Stimulated activated CD4-positive, alpha-beta T cell treated with anti-CD3 and anti-CD28 coated beads, Interleukin-15, amount 100 ng/mL, for 24 hours (primary cell): ENCODE data around the gene KCTD1.
A peak's percentile ranks its signal among the peaks of the same experiment; 100 is the strongest.

Experiments
- DNase-seq: peaks from one replicate; pipeline ENCODE4 v3.0.0-alpha.2; 2020

Gene KCTD1

GRCh38 chr18:26479065-26479680 lies 69.2 kb downstream of the KCTD1 start:
- no peak for DNase-seq

GRCh38 chr18:26477828-26478466 lies 70.4 kb downstream of the KCTD1 start:
- DNase-seq: no peak

- no peak for DNase-seq
Measured at GRCh38 chr18:26476697-26477096, 71.7 kb downstream of the KCTD1 start.

- DNase-seq: no peak
Measured at GRCh38 chr18:26474542-26474941, 73.8 kb downstream of the KCTD1 start.

GRCh38 chr18:26473672-26474071 lies 74.7 kb downstream of the KCTD1 start:
- no peak for DNase-seq

GRCh38 chr18:26471826-26472225 lies 76.5 kb downstream of the KCTD1 start:
- DNase-seq: no peak

GRCh38 chr18:26471027-26471426 lies 77.3 kb downstream of the KCTD1 start:
- no peak for DNase-seq

- DNase-seq: no peak
Measured at GRCh38 chr18:26470011-26470637, 78.2 kb downstream of the KCTD1 start.

GRCh38 chr18:26468931-26469340 lies 79.4 kb downstream of the KCTD1 start:
- DNase-seq: peak; percentile 15

GRCh38 chr18:26466026-26466425 lies 82.3 kb downstream of the KCTD1 start:
- no peak for DNase-seq

GRCh38 chr18:26465431-26465830 lies 82.9 kb downstream of the KCTD1 start:
- no peak for DNase-seq

GRCh38 chr18:26464128-26465011 lies 84.0 kb downstream of the KCTD1 start:
- no peak for DNase-seq

GRCh38 chr18:26462355-26462754 lies 86.0 kb downstream of the KCTD1 start:
- no peak for DNase-seq

- DNase-seq: no peak
Measured at GRCh38 chr18:26461405-26461804, 86.9 kb downstream of the KCTD1 start.

GRCh38 chr18:26460449-26461091 lies 87.8 kb downstream of the KCTD1 start:
- DNase-seq: no peak

GRCh38 chr18:26459884-26460283 lies 88.5 kb downstream of the KCTD1 start:
- no peak for DNase-seq

GRCh38 chr18:26459340-26459739 lies 89.0 kb downstream of the KCTD1 start:
- DNase-seq: no peak

- peak; percentile 6 for DNase-seq
Measured at GRCh38 chr18:26458526-26459232, 89.7 kb downstream of the KCTD1 start.

GRCh38 chr18:26457611-26458353 lies 90.6 kb downstream of the KCTD1 start:
- DNase-seq: no peak

GRCh38 chr18:26457195-26457594 lies 91.2 kb downstream of the KCTD1 start:
- DNase-seq: no peak

GRCh38 chr18:26456070-26456491 lies 92.3 kb downstream of the KCTD1 start:
- no peak for DNase-seq
